Measurements from ENCODE around the gene YARS1.

DNA sequence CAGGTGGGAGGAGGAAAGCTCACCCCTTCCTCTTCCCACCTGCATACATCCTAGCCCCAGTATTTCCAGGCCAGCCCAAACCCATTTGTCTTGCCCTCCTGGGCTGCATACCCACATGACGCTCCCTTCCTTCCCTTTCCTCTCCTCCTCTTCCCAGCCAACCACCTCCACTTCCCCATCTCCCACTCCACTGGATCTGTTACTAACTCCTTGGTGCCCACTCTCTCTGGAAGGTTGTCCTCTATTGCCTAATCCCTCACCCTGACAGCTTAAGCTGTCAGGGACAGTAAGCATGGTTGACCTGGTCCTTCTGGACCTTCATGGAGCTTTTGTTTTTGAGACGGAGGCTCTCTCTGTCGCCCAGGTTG is 91.6 kb downstream of the YARS1 start:
- no peak for TF ChIP-seq POLR2AphosphoS5 (IDR thresholded peaks at IDR 0.05; ENCODE audit: low read depth, low read length)
- TF ChIP-seq, protein P1, sequence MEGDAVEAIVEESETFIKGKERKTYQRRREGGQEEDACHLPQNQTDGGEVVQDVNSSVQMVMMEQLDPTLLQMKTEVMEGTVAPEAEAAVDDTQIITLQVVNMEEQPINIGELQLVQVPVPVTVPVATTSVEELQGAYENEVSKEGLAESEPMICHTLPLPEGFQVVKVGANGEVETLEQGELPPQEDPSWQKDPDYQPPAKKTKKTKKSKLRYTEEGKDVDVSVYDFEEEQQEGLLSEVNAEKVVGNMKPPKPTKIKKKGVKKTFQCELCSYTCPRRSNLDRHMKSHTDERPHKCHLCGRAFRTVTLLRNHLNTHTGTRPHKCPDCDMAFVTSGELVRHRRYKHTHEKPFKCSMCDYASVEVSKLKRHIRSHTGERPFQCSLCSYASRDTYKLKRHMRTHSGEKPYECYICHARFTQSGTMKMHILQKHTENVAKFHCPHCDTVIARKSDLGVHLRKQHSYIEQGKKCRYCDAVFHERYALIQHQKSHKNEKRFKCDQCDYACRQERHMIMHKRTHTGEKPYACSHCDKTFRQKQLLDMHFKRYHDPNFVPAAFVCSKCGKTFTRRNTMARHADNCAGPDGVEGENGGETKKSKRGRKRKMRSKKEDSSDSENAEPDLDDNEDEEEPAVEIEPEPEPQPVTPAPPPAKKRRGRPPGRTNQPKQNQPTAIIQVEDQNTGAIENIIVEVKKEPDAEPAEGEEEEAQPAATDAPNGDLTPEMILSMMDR (IDR thresholded peaks at IDR 0.05 in 2 of 3, conservative IDR thresholded peaks at IDR 0.05 in 1 of 3; ENCODE audit: borderline replicate concordance in 1 of 3, insufficient read depth in 1 of 3, low read depth in 2 of 3, low read length in 2 of 3): no peak
- no peak for TF ChIP-seq POLR2A (IDR thresholded peaks at IDR 0.05; ENCODE audit: borderline replicate concordance, extremely low read depth, insufficient read depth, insufficient read length)
- TF ChIP-seq RAD21 (IDR thresholded peaks at IDR 0.05; ENCODE audit: low read depth): no peak
- no peak for TF ChIP-seq EZH2phosphoT487 (IDR thresholded peaks at IDR 0.05; ENCODE audit: borderline replicate concordance)
- no peak for TF ChIP-seq CEBPB (IDR thresholded peaks at IDR 0.05; ENCODE audit: low read depth)
